HG03442 (cell line): ENCODE measurements around the gene SLIT3.

Experiments
- ATAC-seq: cut with Tn5 transposase; IDR thresholded peaks from one replicate; pipeline ENCODE4 v1.9.1; 2021; ENCODE audit warnings: mild to moderate bottlenecking, moderate library complexity; ENCODE audit not compliant: unreplicated experiment

Gene SLIT3

GRCh38 chr5:168818558-168818957 lies 482.4 kb downstream of the SLIT3 start:
- ATAC-seq: no peak

GRCh38 chr5:168817591-168817990 lies 483.3 kb downstream of the SLIT3 start:
- ATAC-seq: no peak

GRCh38 chr5:168816661-168817060 lies 484.3 kb downstream of the SLIT3 start:
- ATAC-seq: no peak

GRCh38 chr5:168813184-168813968 lies 487.6 kb downstream of the SLIT3 start:
- ATAC-seq: no peak

- ATAC-seq: no peak
Measured at GRCh38 chr5:168810641-168811040, 490.3 kb downstream of the SLIT3 start.

- ATAC-seq: no peak
Measured at GRCh38 chr5:168809218-168809617, 491.7 kb downstream of the SLIT3 start.

GRCh38 chr5:168808051-168808616 lies 492.8 kb downstream of the SLIT3 start:
- no peak for ATAC-seq

GRCh38 chr5:168807287-168807686 lies 493.7 kb downstream of the SLIT3 start:
- no peak for ATAC-seq

GRCh38 chr5:168803541-168803940 lies 497.4 kb downstream of the SLIT3 start:
- no peak for ATAC-seq

- peak; percentile 49 for ATAC-seq
Measured at GRCh38 chr5:168802337-168802736, 498.6 kb downstream of the SLIT3 start.

- no peak for ATAC-seq
Measured at GRCh38 chr5:168801567-168801966, 499.4 kb downstream of the SLIT3 start.

GRCh38 chr5:168800701-168801100 lies 500.2 kb downstream of the SLIT3 start:
- no peak for ATAC-seq

GRCh38 chr5:168798065-168799023 lies 502.6 kb downstream of the SLIT3 start:
- ATAC-seq: no peak

- no peak for ATAC-seq
Measured at GRCh38 chr5:168796593-168797580, 504.1 kb downstream of the SLIT3 start.

GRCh38 chr5:168796000-168796399 lies 504.9 kb downstream of the SLIT3 start:
- ATAC-seq: no peak

GRCh38 chr5:168793841-168794837 lies 506.8 kb downstream of the SLIT3 start:
- no peak for ATAC-seq

- no peak for ATAC-seq
Measured at GRCh38 chr5:168792678-168793077, 508.3 kb downstream of the SLIT3 start.

GRCh38 chr5:168790671-168791250 lies 510.2 kb downstream of the SLIT3 start:
- ATAC-seq: no peak
